ENCODE results near the gene FAM168A.

DNA sequence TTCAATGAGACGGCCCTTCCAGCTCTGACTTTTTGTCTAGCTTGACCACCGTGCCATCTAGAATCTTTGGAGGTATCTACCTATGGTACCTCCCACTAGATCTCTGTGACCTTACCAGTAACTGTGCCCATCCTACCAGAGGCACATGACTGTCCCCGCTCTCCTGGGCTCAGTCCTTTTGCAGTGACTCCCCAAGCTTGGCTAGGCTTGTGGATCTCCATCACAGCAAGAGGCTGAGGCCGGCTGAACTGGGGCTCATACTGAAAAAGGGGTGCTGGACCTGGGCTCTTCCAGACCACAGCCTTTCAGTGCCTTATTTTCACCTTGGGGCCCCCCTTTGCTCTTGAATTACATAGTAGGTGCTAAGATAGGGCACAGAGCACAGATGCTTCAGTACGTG is 194.4 kb downstream of the FAM168A start:
- TF ChIP-seq, protein P1, sequence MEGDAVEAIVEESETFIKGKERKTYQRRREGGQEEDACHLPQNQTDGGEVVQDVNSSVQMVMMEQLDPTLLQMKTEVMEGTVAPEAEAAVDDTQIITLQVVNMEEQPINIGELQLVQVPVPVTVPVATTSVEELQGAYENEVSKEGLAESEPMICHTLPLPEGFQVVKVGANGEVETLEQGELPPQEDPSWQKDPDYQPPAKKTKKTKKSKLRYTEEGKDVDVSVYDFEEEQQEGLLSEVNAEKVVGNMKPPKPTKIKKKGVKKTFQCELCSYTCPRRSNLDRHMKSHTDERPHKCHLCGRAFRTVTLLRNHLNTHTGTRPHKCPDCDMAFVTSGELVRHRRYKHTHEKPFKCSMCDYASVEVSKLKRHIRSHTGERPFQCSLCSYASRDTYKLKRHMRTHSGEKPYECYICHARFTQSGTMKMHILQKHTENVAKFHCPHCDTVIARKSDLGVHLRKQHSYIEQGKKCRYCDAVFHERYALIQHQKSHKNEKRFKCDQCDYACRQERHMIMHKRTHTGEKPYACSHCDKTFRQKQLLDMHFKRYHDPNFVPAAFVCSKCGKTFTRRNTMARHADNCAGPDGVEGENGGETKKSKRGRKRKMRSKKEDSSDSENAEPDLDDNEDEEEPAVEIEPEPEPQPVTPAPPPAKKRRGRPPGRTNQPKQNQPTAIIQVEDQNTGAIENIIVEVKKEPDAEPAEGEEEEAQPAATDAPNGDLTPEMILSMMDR (IDR thresholded peaks at IDR 0.05; ENCODE audit: poor library complexity) = no peak
- TF ChIP-seq EZH2 (IDR thresholded peaks at IDR 0.05; ENCODE audit: borderline replicate concordance) = no peak
